ENCODE data around the gene PHTF1.

PHTF1 gene

GRCh38 chr1:113747376-113747775 lies 11.9 kb downstream of the PHTF1 start:
- DNase-seq (ENCODE audit: low read depth), result no peak
- no peak for TF ChIP-seq POLR2A (IDR thresholded peaks at IDR 0.05; ENCODE audit: extremely low read depth, insufficient read length)
- TF ChIP-seq CTCF (IDR thresholded peaks at IDR 0.05; ENCODE audit: low read depth, low read length), result no peak
- H3K4me3 ChIP-seq (ENCODE audit: low read depth, low read length), result no peak overlapping the region

GRCh38 chr1:113745425-113745824 lies 13.9 kb downstream of the PHTF1 start:
- no peak overlapping the region for H3K4me3 ChIP-seq (ENCODE audit: low read depth, low read length)
- TF ChIP-seq POLR2A (IDR thresholded peaks at IDR 0.05; ENCODE audit: extremely low read depth, insufficient read length) (no peak), CTCF (IDR thresholded peaks at IDR 0.05; ENCODE audit: low read depth, low read length) (no peak), MAX (IDR thresholded peaks at IDR 0.05; ENCODE audit: low read depth, low read length) (no peak), MYC (IDR thresholded peaks at IDR 0.05; ENCODE audit: low read depth, low read length) (no peak)
- DNase-seq (ENCODE audit: low read depth), result no peak

- DNase-seq (ENCODE audit: low read depth), result no peak
- TF ChIP-seq MAX (IDR thresholded peaks at IDR 0.05; ENCODE audit: low read depth, low read length) (no peak), POLR2A (IDR thresholded peaks at IDR 0.05; ENCODE audit: extremely low read depth, insufficient read length) (no peak), MYC (IDR thresholded peaks at IDR 0.05; ENCODE audit: low read depth, low read length) (no peak), CTCF (IDR thresholded peaks at IDR 0.05; ENCODE audit: low read depth, low read length) (no peak)
- H3K4me3 ChIP-seq (ENCODE audit: low read depth, low read length), result no peak overlapping the region
Measured at GRCh38 chr1:113744114-113744513, 15.2 kb downstream of the PHTF1 start.

GRCh38 chr1:113742515-113742914 lies 16.8 kb downstream of the PHTF1 start:
- TF ChIP-seq MYC (IDR thresholded peaks at IDR 0.05; ENCODE audit: low read depth, low read length), result no peak
- no peak for TF ChIP-seq CTCF (IDR thresholded peaks at IDR 0.05; ENCODE audit: low read depth, low read length)
- TF ChIP-seq MAX (IDR thresholded peaks at IDR 0.05; ENCODE audit: low read depth, low read length), result no peak
- no peak for TF ChIP-seq POLR2A (IDR thresholded peaks at IDR 0.05; ENCODE audit: extremely low read depth, insufficient read length)
- no peak overlapping the region for H3K4me3 ChIP-seq (ENCODE audit: low read depth, low read length)
- no peak for DNase-seq (ENCODE audit: low read depth)

- TF ChIP-seq MYC (IDR thresholded peaks at IDR 0.05; ENCODE audit: low read depth, low read length), result no peak
- TF ChIP-seq MAX (IDR thresholded peaks at IDR 0.05; ENCODE audit: low read depth, low read length), result no peak
- TF ChIP-seq CTCF (IDR thresholded peaks at IDR 0.05; ENCODE audit: low read depth, low read length), result no peak
- no peak for TF ChIP-seq POLR2A (IDR thresholded peaks at IDR 0.05; ENCODE audit: extremely low read depth, insufficient read length)
- no peak for DNase-seq (ENCODE audit: low read depth)
- no peak overlapping the region for H3K4me3 ChIP-seq (ENCODE audit: low read depth, low read length)
Measured at GRCh38 chr1:113734357-113735055, 24.8 kb downstream of the PHTF1 start.

- no peak overlapping the region for H3K4me3 ChIP-seq (ENCODE audit: low read depth, low read length)
- DNase-seq (ENCODE audit: low read depth), result peak; percentile 8
- no peak for TF ChIP-seq CTCF (IDR thresholded peaks at IDR 0.05; ENCODE audit: low read depth, low read length)
- no peak for TF ChIP-seq POLR2A (IDR thresholded peaks at IDR 0.05; ENCODE audit: extremely low read depth, insufficient read length)
- no peak for TF ChIP-seq MAX (IDR thresholded peaks at IDR 0.05; ENCODE audit: low read depth, low read length)
- no peak for TF ChIP-seq MYC (IDR thresholded peaks at IDR 0.05; ENCODE audit: low read depth, low read length)
Measured at GRCh38 chr1:113732802-113733201, 26.5 kb downstream of the PHTF1 start.

Measured in NB4 (cell line).